Right ventricle myocardium superior (tissue), 1 donor: Measurements from ENCODE around the gene MS4A8. TPM values are rescaled to one million over a fixed set of nuclear protein-coding genes. Genes with fewer than 3 reads are reported as not detected.

Experiments
- ATAC-seq: fragments of 200-7000 bp; cut with Tn5 transposase; one replicate; pipeline ENCODE4 v1.9.1; 2020; ENCODE audit warnings: mild to moderate bottlenecking; ENCODE audit not compliant: poor library complexity
- DNase-seq: peaks from one replicate; pipeline ENCODE4 v3.0.0-alpha.2; 2020
- intact Hi-C: fragments of 100-400 bp; cut with DNase I; formaldehyde crosslinking; loops from one replicate; pipeline ENCODE4 v1.11.2; 2022
- total RNA-seq: library from RNA; stranded (reverse); fragmentation: NEBNext Ultra II Directional; extraction: Animal tissue kit (Norgen Biotek cat#: 25700); gene quantifications from one replicate; pipeline ENCODE4 v1.2.1, GENCODE V29; 2021
- donor health status: DM: no; HTN: yes; CAD: no; lungs with severe emphysema.

The MS4A8 gene
- total RNA-seq, 1 donor from 2014 or later = not detected

GRCh38 chr11:60718524-60719316 lies 19.3 kb downstream of the MS4A8 start:
- intact Hi-C loops = no loop called here
- DNase-seq = no peak
- ATAC-seq = no peak

DNA sequence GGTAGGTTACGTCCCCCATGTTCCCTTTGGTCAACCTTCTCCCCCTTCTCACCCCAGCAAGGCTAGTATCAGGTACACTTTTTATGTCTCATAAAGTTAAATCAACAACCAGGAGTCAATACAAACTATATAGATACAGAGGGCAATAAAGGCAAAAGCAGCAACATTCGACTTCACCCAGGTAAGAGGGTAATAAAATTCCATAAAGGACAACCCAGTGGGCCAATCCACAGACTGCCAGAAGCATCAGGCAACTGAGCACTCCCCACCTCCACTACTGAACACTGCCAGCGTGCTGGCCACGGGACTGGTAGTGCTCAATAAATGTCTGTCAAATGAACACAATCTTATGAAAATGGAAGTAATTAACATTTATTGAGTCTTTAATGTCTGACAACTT lies 20.0 kb downstream of the MS4A8 start:
- ATAC-seq (no peak), DNase-seq (no peak)
- intact Hi-C loops = no loop called here

DNA sequence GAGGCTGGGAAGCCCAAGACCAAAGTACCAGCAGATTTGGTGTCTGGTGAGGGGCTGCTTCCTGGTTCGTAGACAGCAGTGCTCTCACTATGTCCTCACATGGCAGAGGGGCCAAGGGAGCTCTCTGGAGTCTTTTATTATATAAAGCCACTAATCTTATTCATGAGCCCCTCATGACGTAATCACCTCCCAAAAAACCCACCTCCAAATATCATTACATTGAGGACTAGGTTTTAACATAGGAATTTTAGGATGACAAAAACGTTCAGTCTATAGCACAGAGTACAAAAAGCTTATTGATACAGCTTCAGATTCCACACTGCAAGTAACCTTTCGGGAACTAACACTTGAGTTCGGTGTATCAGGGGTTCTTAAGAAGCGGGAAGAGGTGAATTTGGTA lies 21.0 kb downstream of the MS4A8 start:
- intact Hi-C loops = no loop called here
- no peak for ATAC-seq
- no peak for DNase-seq

GRCh38 chr11:60724420-60724819 lies 25.0 kb downstream of the MS4A8 start, which contains the start of gene MS4A18:
Gene MS4A18, plus strand, starts transcription at chr11:60724720.
- DNase-seq (no peak), ATAC-seq (no peak)
- intact Hi-C loops = no loop called here

DNA sequence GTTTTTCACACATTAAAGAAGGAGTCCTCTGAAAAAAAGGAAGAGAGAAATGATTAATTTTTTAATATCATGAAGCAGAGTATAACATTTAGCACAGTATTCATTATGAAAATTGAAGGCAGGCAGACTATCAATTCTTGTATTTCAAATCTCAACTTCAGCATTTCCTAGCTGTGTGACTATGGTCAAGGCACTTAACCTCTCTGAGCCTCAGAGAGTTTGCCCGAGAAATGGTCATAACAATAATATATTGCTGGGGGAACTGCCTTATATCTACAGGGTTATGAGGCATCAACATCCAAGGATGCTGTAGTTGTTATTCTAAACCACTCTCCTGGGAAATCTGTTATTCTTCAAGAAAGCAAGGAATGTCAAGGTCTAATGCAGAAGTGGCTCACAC lies 26.2 kb downstream of the MS4A8 start:
- intact Hi-C loops = no loop called here
- no peak for ATAC-seq
- DNase-seq = no peak

- intact Hi-C loops = no loop called here
- no peak for ATAC-seq
Observed at GRCh38 chr11:60731586-60731985, 32.2 kb downstream of the MS4A8 start.

GRCh38 chr11:60734279-60734678 lies 34.9 kb downstream of the MS4A8 start:
- DNase-seq (no peak), ATAC-seq (no peak)
- intact Hi-C loops = no loop called here

More at GRCh38 chr11:60731586-60731985, 32.2 kb downstream of the MS4A8 start:
- DNase-seq = no peak

GRCh38 chr11:60739114-60739513 lies 39.7 kb downstream of the MS4A8 start:
- DNase-seq (no peak), ATAC-seq (no peak)
- intact Hi-C loops = no loop called here

DNA sequence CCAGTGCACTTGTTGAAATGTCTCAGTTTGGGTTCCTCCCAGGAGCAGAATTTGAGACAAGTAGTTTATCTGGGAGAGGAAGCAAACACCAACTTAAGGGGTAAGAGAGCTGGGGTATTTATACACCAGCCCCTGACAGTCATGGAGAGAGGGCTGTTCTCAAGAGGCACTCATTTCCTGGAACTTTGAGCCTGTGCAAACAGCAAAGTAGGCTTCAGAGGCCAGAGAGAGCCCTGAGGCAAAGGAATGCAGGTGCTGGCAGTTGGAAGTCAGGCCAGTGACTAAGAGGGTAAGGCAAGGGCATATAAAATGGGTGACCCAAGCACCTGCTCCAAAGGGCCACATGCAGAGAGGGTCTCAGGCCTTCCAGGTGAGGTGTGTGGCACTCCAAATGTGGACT lies 41.2 kb downstream of the MS4A8 start:
- ATAC-seq (no peak), DNase-seq (no peak)
- intact Hi-C loops = no loop called here

DNA sequence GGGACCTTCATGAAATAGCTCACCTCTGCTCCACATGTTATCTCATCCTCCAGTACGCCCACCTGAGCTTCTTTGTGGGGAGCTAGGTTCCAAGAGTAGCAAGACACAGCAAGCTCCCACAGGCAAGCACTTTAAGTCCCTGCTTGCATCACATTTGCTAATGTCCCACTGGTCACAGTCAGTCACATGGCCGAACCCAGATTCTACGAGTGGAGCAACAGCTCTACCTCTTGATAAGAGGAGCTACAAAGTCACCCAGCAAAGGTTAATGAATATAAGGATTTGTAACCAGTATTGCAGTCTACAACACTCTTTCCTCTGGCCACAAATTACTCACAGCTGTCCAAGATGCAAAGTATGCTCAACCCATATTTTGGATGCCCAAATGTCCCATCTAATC lies 42.0 kb downstream of the MS4A8 start:
- no peak for DNase-seq
- intact Hi-C loops = no loop called here
- no peak for ATAC-seq

DNA sequence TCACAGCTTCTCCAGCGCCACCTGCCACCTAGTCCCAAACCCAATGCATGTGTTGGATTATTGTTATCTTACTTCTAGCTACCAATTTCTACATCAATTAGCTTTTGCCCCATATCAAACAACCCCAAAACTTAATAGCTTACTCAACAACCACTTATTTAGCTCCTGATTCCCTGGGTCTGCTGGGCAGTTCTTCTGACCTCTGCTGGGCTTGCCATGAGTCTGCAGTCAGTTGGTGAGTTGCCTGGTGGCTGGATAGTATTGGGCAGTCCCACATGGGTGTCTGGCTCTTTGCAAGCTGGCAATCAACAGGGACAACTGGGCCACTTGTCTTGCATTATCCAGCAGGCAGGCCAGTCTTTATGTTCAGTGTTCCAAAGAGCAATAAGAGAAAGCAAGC lies 43.6 kb downstream of the MS4A8 start:
- intact Hi-C loops = no loop called here
- ATAC-seq (no peak), DNase-seq (no peak)

GRCh38 chr11:60744114-60744513 lies 44.7 kb downstream of the MS4A8 start:
- ATAC-seq (no peak), DNase-seq (no peak)
- intact Hi-C loops = no loop called here

GRCh38 chr11:60747359-60747873 lies 48.0 kb downstream of the MS4A8 start:
- intact Hi-C loops = no loop called here
- DNase-seq (no peak), ATAC-seq (no peak)

DNA sequence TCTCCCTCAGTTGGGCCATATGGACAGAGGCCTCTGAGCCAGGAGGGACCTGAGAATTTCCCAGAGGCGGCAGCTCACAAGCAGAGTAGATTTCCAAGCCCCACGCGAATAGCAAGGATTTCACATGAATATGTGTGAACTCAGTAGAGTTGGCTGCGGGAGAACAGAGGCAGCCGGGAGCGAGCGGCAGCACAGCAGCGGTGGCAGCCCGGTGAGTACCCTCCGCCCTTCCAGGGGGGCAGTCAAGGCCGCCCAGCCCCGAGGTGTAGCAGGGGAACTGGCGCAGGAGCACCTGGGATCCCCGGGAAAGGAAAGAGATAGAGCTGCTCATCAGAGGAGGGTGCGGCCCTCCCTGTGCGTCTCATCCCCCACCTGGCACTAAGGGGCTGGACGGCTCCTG lies 48.8 kb downstream of the MS4A8 start:
- intact Hi-C loops = no loop called here
- ATAC-seq (no peak), DNase-seq (no peak)

GRCh38 chr11:60748821-60749220 lies 49.4 kb downstream of the MS4A8 start:
- intact Hi-C loops = no loop called here
- DNase-seq = no peak
- no peak for ATAC-seq

GRCh38 chr11:60750911-60751310 lies 51.5 kb downstream of the MS4A8 start:
- DNase-seq (no peak), ATAC-seq (no peak)
- intact Hi-C loops = no loop called here

- DNase-seq (no peak), ATAC-seq (no peak)
- intact Hi-C loops = no loop called here
Observed at GRCh38 chr11:60753309-60753708, 53.9 kb downstream of the MS4A8 start.

- no peak for ATAC-seq
- intact Hi-C loops = no loop called here
- DNase-seq = no peak
Observed at GRCh38 chr11:60754887-60755286, 55.5 kb downstream of the MS4A8 start.

GRCh38 chr11:60756307-60757032 lies 57.1 kb downstream of the MS4A8 start, which contains the start of gene MS4A15:
Gene MS4A15, plus strand, starts transcription at chr11:60756867. Its CDS starts 6,867 bp downstream, at chr11:60763734.
- ATAC-seq = no peak
- DNase-seq = no peak
- intact Hi-C loops = no loop called here

DNA sequence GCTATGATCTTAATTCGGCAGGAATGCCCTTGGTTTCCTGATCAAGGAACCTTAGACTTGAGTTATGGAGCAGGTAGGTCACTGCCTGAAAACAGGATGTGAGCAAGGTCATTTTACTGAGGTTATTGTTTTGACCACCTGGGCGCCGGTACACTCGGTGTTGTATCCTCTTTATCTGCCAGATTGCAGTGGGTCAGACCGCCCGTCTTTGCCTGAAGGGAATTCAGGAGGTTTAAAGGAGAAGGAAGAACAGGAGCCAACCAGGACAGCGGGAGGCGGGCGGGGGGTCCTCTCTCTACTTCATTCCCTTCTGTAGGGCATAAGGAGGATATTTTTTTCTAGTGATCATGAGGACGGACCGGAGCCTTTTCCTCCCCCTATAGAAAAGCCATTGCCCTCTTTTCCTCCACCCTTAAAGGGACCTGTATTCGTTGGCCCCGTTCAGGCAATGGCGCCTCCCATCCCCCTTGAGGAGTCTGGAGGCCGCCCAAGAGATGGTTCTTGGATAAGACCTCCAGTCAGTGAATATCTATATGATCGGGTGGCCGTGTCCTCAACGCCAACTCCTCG lies 57.9 kb downstream of the MS4A8 start:
- ATAC-seq = no peak
- intact Hi-C loops = no loop called here
- no peak for DNase-seq
